NCI-H226 (cell line): Measurements from ENCODE around the gene RIPK4.
A peak's percentile ranks its signal among the peaks of the same experiment; 100 is the strongest.
"Not testable (repeated sequence)": the region's sequence is repeated elsewhere in the genome, so short reads cannot be mapped to it uniquely, and the experiment has no call there.

Experiments
- DNase-seq: peaks from one replicate; pipeline ENCODE4 v3.0.0-alpha.2; 2015

RIPK4 gene

DNA sequence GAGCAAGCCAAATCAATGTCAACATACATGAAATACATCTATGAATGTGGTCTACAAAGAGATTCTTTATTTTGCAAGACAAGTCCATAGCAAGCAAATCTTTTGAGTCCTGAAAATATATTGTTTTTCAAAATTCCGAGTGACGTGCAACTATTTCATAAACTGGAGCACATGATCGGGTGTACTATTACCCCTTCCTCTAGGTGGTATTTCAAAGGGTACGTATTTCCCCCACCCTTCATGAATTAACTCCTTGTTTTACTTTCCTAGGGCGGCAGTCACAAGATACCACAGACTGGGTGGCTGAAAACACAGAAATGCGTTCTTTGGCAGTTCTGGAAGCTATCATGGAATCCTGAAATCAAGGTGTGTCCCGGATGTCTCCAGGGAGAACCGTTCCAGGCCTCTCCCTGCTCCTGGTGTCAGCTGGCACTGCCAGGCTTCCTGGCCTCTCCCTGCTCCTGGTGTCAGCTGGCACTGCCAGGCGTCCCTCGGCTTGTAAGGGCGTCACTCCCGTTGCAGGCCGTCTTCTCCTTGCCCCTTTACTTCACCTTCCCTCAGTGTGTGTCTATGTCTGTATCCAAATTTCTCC is 55.3 kb downstream of the RIPK4 start:
- no peak for DNase-seq

DNA sequence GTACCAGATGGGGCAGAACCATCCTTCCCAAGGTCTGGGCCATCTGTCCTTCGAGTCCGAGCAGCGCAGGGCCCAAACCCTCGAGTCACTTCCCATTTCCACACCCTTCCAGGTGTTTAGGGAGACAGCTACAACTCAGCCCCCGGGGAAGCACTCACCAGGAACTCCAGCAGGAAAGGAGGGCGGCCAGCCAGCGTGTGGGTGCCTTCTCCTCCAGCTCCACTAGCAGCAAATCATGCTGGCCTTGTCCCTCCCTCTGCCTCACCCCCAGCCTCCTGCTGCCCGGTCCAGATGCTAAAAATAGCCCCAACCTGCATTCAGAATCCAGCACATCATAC is 56.1 kb downstream of the RIPK4 start:
- DNase-seq: no peak

DNA sequence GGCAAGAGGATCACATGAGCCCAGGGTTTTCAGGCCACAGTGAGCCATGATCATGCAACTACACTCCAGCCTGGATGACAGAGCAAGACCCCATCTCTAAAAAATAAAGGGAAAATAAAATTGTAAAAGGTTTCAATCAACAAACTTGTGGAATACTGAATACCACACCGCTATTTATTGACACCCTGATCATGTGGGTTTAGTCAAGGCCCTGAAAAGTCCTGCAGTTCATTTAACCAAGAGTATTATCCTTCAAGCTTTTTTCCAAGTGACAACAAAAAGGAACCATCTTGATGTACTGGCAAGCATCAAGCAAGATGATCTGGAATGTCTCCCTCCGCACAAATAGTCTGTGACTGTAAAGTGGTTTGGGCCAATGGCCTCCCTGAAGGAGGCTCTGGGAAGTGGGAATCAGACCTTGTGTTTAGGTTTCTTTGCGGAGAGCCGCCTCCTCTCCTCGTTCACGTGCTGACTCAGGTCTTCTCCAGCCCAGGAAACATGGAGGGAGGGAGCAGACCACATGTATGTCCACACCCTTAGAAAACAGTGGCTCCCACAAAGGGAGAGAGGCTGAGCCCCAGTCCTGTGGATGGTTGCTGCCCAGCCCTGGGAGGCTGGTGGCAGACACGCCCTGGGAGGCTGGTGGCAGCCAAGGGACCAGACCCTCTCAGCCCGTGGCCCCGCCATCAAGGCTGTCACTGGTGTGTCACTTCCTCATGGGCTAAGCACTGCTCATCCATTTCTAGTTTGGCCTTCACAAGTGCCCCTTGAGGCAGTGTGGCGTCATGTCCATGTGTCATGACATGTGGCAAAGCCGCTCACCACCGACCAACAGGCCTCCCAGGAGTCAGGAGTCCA is 56.7 kb downstream of the RIPK4 start:
- DNase-seq: no peak

DNA sequence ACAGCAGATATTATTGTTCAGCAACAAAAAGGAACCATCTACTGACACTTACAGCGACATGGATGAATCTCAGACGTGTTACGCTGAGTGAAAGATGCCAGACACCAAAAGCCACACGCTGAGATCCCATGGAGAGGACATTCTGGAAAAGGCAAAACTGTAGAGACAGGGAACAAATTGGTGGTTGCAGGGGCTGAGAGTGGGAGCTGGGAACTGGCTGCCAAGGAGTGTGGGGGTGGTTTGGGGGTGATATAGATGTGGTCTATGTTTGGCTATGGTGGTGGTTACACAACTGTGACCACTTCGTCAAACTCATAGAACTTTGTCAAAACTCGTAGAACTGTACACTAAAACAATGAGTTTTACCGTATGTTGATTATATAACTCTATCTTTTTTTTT is 57.7 kb downstream of the RIPK4 start:
- DNase-seq: no peak

DNA sequence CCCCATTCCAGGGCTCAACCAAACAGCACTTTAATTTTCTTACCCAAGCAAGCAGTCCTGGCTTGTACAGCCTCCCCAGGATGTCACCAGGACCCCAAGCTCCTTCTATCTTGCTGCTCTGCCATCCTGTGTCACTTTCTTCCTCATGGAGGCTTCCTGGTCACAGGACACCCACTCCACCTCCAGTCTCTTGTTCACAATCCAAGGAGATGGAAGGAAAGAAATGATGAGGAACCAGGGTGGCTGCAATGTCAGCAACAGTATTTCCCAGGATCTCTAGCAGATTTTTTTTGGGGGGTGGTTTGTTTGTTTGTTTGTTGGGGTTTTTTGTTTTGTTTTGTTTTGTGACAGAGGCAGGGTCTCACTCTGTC is 58.9 kb downstream of the RIPK4 start:
- DNase-seq: no peak

DNA sequence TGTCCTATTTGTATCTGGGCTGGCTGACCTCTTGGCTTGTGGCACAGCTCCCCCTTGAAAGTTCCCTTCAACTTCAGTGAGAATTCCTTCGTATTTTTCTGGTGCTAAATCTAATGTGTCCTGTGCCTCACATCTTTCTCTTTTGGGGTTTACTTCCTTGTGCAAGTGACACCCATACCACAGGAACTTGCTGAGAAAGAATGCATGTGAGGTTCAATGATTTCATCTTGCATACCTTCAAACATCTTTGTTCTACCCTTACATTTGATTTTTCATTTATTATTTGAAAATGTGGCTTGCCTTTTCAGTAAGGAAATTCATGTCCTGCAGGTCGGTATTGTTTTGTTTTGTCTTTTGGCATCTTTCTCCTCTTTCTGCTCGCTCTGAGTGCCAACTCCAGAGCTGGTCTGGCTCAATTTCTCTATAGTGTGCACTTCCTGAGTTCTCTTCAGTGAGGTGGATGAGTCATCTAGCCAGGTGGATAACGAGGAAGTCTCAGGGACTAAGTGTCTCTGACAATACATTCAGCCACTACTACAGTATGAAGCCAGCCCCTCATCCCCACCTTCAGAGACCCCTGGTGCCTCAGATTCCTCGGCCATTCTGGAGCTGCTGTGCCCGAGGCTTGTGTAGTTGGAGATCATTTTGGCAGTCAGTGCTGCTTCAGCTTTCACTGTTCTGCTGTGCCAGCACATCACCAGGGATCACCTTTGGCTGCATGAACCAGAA is 59.5 kb downstream of the RIPK4 start:
- DNase-seq: no peak

DNA sequence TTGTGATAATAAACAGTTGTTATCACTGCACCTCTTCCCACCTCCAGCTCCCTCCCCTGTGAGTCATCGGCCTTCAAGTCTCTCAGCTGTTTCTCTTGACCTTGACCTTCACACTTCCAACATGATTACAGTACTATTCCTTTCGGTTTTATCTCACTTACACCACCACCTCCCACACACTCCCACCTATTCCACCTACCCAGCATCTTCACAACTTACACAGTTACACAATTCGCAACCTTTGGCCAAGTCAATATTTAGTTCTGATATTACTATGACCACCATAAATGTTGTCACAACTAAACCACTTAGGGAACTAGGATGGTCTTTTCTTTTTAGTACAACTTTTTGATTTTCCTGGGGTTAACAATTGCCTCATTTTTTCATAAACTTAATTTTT is 60.2 kb downstream of the RIPK4 start:
- DNase-seq: peak; percentile 83

DNA sequence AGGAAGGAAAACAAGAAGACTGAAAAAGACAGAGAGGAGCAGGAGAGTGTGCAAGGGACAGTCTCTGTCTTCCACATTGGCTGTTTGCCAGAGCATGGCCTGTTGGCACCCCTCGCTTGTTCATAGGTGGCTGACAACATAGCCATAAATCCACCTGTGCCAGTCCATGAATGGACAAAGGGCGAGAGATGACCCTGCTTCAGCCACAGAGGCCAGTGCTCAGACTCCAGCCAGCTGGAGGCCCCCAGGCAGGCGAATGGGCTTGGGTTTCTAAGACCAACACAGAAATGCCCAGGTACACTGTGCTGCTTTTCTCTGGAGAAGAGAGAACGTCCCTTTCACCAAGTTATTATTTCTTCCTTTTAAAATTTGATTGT is 60.6 kb downstream of the RIPK4 start:
- no peak for DNase-seq

DNA sequence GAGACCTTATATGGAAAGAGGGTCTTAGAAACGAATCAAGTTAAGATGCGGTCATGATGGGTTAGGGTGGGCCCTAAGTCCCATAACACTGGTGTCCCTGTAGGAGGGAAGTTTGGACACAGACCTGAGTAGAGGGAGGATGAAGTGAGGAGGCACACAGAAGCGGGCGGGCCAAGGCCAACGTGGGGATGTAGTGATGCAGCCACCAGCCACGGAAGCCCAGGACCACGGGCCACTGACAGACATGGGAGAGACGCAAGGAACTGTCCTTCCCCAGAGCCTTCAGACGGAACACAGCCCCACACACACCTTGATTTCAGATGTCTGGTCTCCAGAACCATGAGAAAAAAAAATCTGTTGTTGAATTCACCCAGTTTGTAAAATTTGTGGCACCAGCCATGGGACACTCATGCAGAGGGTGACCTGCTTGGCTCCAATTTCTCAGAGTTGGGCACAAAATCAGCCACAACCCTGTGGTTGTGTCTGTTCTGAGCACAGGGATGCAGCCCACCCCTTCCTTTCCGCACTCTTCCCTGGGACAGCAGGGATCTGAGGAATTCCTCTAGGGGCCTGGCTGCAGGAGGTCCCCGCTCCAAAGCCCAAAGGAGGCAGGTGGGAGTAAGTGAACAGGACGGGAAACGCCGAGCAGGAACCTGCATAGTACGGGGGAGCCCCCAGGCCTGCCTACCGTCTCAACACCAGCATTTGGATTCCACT is 61.1 kb downstream of the RIPK4 start:
- DNase-seq: no peak

DNA sequence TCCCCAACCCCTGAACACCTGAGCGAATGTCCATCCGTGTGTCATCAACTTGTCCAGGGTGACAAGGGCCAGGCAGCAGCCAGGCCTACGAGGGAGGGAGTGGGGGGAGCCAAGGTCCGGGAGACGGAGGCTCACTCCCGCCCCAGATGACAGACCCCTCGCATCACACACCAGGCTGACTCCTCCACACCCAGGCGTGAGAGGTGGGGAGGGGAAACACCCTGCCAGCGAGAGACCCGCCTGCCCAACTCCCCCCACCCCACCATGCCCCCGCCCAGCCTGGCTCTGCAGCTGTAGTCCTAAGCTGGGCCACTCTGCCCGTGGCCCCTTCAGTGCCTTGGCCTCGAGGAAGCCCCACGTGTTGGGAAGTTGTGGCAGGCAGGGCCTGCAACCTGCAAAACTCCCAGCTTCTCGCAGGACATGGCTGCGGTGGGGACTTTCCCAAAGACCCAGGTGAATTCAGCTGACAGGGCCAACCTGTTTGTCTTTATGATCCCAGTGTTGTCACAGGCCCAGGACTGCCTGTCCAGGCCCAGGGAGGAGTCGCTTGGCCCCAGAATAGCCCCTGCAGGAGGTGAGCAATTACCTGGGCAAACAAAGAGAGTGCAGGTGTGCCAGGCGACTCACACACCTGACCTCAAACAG is 62.9 kb downstream of the RIPK4 start:
- no peak for DNase-seq

DNA sequence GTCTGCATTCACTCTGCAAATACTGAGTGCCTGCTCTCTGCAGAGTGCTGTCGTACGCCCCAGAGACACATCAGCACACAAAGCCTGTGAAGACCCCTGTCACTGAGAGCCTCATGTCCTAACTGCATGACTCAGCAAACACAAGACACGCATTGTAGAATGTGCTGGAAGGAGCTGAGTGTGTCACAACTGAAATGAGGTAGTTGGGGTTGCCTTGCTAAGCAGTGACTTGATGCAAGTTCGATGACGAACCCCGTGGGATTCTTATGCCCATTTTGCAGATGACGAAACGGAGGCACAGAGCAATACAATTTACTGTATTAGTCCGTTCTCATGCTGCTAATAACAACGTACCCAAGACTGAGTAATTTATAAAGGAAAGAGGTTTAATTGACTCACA is 65.1 kb downstream of the RIPK4 start:
- no peak for DNase-seq

DNA sequence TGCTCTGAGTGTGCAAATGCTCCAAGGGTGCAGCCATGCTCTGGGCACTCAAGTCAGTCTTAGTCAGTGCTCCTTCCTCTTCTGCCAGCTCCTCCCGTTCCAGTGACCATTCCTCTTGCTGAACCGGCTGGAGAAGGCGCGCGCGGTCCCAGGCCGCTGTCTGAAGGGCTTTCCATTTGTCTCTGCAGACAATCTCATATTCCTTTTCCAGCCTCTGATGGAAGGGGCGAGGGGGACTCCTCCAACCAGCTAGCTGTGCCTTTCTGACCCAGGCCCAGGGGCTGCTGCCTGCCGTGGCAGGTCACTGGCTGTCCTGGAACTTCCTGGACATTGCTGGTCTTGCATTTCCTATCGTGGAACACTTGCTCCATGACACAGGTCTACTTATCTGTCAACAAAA is 67.5 kb downstream of the RIPK4 start:
- no peak for DNase-seq

DNA sequence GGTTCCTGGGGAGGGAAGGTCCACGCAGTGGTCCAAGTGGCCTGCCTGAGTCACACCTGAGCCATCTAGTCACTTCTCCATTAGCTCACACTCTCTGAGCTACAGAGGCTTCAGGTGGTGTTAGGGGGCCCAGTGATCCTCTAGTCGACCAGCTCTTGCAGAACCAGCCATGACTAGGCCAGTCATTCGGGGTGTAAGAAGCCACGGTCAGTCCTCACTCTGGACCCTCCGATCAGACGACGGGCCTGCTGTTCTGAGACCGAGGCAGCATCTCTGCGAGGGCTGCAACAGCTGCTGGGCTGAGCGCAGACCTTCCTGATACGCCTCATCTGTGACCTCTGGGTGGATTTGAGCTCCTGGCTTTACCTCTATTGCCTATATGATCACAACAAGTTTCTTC is 68.8 kb downstream of the RIPK4 start:
- DNase-seq: no peak

DNA sequence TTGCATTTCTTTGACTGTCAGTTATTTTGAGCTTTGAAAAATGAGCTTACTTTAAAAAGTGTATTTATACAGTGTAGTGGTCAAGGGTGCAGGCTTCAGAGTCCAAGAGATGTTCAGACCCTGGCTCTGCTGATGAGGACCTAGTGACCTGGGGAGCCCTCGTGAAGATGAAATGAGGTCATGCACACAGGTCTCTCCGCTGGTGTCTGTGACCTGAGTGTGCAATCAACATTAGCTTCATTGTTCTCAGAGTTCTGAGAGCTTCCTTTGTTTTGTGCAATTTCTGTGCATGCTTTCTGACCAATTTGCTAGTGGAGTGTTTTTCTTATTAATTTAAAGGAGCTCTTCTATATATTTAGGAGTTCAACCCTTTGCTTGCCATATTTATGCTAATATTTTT is 71.3 kb downstream of the RIPK4 start:
- DNase-seq: no peak

DNA sequence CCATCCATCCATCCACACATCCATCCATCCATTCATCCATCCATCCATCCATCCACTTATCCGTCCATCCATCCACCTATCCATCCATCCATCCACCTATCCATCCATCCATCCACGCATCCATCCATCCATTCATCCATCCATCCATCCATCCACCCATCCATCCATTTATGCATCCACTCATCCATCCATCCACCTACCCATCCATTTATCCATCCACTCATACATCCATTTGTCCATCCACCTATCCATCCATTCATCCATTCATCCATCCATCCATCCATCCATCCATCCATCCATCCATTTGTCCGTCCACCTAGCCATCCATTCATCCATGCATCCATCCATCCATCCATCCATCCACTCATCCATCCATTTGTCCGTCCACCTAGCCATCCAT is 72.8 kb downstream of the RIPK4 start:
- DNase-seq: not testable (repeated sequence)

DNA sequence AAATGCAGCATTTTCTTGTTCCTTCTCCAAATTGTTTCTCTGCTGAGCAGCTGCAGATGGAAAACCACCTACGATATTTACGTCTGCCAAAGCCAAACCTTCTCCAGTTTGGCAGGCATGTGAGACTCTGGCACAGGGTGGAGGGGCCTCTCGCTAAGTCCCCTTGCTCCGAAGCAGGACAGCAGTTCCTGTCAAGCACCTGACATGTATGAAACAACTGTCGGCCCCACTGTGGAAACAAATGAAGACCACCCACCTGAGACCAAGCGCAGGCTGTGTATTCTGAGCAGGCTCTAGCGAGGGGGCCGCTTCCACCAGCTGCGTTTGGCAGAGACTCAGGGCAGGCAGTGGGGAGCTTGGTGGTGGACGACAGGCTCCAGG is 74.7 kb downstream of the RIPK4 start:
- DNase-seq: no peak

DNA sequence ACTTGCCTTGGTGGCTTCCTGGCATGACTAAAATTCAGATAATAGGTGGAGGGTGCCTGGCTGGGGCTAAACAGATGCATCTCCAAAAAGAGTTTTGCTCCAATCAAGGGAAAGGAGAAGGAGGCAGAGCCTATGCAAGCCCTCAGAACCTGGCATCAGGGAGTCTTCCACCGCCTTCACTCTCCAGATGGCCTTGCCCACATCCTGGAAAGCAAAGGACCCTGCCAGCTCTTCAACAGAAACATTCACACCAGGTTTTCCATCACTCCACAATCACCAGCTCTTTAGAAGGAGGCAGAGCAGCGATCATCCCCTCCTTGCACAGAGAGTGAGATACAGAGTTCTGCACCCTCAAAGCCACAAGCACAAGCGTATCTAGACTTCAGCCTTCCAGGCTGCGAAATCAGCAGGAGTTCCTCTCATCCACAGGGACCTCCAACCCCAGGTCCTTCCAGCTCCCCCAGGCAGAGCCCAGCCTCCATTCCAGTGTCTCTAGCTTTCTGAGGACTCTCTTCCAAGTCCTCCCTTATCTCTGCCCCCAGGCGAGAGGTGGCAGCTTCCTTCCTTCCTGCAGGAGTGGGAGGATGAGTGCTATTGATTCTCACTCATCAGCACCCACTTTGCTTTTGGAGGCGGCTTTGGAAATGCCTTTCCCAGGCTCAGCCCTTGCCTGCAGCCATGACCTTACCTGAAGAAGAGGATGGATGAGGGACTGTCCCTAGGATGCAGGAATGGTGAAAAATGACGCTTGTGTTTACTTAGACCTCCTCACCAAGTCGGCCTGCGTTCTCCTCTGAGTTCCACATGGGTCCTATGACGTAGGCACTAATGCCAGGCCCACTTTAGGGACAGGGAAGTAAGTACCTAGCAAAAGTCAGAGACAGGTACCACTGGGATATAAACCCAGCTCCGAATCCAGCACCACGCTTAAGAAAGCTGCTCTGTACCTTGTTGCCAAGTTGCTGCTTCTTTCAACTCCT is 75.4 kb downstream of the RIPK4 start:
- DNase-seq: no peak
